HG02970 (cell line): Measurements from ENCODE around the gene ZNF670.
"Not testable (repeated sequence)": the region's sequence is repeated elsewhere in the genome, so short reads cannot be mapped to it uniquely, and the experiment has no call there.

Experiments used
- ATAC-seq: cut with Tn5 transposase; IDR thresholded peaks from one replicate; pipeline ENCODE4 v1.9.1; 2021; ENCODE audit warnings: mild to moderate bottlenecking, moderate library complexity, moderate number of reproducible peaks; ENCODE audit not compliant: unreplicated experiment, low FRiP score

ZNF670 gene

DNA sequence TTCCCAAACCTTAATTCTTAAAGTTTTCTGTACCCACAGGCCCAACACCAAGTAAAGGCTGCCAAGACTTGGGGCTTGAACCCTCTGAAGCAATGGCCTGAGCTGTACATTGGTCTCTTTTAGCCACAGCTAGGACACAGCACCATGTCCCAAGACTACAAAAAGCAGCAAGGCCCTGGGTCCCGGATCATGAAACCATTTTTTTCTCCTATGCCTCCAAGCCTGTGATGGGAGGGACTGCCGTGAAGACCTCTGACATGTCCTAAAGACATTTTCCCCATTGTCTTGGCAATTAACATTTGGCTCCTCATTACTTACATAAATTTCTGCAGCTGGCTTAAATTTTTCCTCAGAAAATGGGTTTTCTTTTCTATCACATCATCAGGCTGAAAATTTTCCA lies 30.9 kb downstream of the ZNF670 start:
- ATAC-seq = no peak

DNA sequence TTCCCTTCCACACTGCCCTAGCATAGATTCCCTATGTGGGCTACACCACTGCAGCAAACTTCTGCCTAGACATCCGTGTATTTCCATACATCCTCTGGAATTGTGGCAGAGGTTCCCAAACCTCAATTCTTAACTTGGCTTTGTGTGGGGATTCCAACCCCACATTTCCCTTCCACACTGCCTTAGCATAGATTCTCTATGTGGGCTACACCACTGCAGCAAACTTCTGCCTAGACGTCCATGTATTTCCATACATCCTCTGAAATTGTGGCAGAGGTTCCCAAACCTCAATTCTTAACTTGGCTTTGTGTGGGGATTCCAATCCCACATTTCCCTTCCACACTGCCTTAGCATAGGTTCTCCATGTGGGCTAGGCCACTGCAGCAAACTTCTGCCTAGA lies 31.4 kb downstream of the ZNF670 start:
- no peak for ATAC-seq

DNA sequence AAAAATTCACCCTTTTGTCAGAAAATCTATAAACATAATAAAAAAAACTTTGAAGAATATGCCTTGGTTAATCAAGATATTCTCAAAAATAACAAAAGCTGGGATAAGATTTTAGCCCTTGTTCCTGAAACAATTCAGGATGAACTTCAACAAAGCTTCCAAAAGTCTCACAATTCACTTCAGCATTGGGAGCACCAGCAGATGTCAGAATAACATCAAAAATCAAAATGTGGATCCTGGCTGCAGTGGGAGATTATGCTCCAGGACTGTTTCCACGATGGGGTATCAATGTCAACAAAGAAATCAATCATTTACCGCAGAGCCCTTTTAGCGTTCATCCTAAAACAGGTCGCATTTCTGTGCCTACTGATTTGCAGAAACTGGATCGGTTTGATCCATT lies 35.2 kb downstream of the ZNF670 start:
- ATAC-seq = no peak

DNA sequence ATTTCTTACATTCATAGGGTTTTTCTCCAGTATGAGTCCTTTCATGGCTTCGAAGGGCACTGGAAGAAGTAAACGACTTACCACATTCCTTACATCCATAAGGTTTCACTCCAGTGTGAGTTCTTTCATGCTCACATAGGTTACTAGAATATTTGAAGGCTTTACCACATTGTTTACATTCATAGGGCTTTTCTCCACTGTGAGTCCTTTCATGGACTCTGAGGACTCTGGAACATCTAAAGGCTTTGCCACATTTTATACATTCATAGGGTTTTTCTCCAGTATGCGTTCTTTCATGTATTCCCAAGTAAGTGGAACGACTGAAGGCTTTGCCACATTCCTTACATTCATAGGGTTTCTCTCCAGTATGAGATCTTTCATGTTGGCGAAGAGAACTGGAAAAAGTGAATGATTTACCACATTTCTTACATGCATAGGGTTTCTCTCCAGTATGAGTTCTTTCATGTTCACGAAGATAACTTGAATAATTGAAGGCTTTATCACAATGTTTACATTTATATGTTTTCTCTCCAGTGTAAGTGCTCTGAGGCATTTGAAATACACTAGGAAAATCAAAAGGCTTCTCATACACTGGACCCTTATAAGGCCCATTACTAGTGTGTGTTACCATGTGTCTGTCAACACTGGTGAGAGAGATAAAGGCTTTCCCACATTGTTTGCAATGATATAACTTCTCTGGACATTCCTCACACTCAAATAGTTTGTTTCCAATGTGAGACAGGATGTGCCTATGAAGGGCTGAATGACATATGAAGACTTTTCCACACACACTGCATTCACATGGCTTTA lies 40.9 kb downstream of the ZNF670 start:
- no peak for ATAC-seq

DNA sequence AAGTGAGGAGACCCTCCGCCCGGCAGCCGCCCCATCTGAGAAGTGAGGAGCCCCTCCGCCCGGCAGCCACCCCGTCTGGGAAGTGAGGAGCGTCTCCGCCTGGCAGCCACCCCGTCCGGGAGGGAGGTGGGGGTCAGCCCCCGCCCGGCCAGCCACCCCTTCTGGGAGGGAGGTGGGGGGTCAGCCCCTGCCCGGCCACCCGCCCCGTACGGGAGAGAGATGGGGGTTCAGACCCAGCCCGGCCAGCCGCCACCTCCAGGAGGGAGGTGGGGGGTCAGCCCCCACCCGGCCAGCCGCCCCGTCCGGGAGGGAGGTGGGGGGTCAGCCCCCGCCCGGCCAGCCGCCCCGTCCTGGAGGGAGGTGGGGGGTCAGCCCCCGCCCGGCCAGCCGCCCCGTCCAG lies 46.3 kb downstream of the ZNF670 start:
- not testable (repeated sequence) for ATAC-seq
